ENCODE data around the gene SEC11C.

DNA sequence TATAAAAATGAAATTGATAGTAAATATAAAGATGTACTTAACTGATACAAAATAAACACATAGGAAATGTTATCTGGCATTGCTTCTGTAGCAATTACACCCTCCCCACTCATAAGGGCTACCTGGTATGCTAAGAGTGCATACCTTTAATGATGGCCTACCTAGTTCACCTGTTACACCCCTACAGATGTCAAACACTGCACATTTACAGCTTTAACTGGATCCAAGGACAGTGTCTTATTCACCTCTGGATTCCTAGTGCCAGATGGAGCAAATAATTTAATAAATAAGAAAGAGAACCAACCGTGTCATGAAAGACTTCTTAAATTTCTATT is 15.3 kb upstream of the SEC11C start:
- TF ChIP-seq CTCF (IDR thresholded peaks at IDR 0.05), result no peak
- TF ChIP-seq POLR2A (IDR thresholded peaks at IDR 0.05), result no peak
